Measurements from ENCODE around the gene SP100. TPM values are rescaled to one million over a fixed set of nuclear protein-coding genes. Genes with fewer than 3 reads are reported as not detected.

SP100 gene
- total and polyA plus RNA-seq, 2 of the 4 experiments (the other 2 are of a cell fraction): 50.6 to 69.0 TPM

DNA sequence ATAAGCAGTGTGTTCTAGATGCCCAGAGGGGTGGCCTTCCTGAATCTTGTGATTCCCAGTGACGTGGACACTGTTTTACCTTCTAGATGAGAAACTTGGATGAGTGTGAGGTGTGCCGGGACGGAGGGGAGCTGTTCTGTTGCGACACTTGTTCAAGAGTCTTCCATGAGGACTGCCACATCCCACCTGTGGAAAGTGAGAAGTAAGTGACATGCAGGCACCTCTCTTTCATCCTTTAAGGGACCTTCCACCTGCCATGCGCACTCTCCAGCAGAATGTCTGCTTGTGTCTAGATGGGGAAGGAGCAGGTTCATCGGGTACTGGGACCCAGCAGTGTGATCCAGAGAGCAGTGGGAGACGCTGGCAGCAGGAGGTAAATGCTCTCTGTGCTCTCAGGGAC lies 16.0 kb upstream of the SP100 start:
- intact Hi-C loops (cut with micrococcal nuclease): no loop called here
- in situ Hi-C loops (cut with MboI; ENCODE audit: low sequenced_read_pairs): loop anchor here (25.0 kb wide), 1 partner anchor 412 kb away; no protein-coding TSS in a partner anchor

More for the DNA sequence above, 16.0 kb upstream of the SP100 start:
- Histone ChIP-seq H3K79me1 (ENCODE audit: low read depth in 1 of 2, low read length in 2 of 2) (no peaks in the 10 kb centered on the region), H4K8ac (ENCODE audit: low read depth in 2 of 2, low read length in 2 of 2) (no peak overlapping the region), H3K14ac (replicated peaks; ENCODE audit: low read depth, low read length) (no peak overlapping the region), H2BK15ac (ENCODE audit: low read depth, low read length) (no peak overlapping the region), H4K5ac (ENCODE audit: low read depth, low read length) (no peak overlapping the region), H3K56ac (ENCODE audit: extremely low read depth, insufficient read depth, low read length) (no peak overlapping the region), H2BK20ac (ENCODE audit: low read depth, low read length) (no peak overlapping the region), H3K23ac (ENCODE audit: low read depth, low read length) (no peak overlapping the region), H2AK5ac (ENCODE audit: low read depth, low read length) (no peak overlapping the region), H3K36me3 (ENCODE audit: control insufficient read depth, insufficient read depth, low read length) (peaks cover 14% of the 10 kb centered on the region; the same call in 1 of the 2 replicates), H3K27me3 (ENCODE audit: control insufficient read depth, insufficient read depth, low read length) (no peaks in the 10 kb centered on the region), H3K4me3 (ENCODE audit: insufficient read depth, low read depth, low read length) (no peak overlapping the region), H2BK120ac (ENCODE audit: low read depth, low read length) (no peak overlapping the region), H3K4ac (ENCODE audit: low read depth, low read length) (no peak overlapping the region), H4K20me1 (ENCODE audit: insufficient read depth, low read length) (no peaks in the 10 kb centered on the region), H3K18ac (ENCODE audit: low read depth, low read length) (no peak overlapping the region), H2AK9ac (replicated peaks; ENCODE audit: low read depth, low read length, poor library complexity) (no peak overlapping the region), H2BK5ac (ENCODE audit: low read depth, low read length, poor library complexity, severe bottlenecking) (no peak overlapping the region), H3K4me1 (ENCODE audit: control insufficient read depth, insufficient read depth, low read length) (no peaks in the 10 kb centered on the region), H4K91ac (ENCODE audit: insufficient read depth, low read depth, low read length) (no peak overlapping the region), H2AFZ (replicated peaks; ENCODE audit: low read length, poor library complexity) (no peak overlapping the region), H3K4me2 (ENCODE audit: low read depth, low read length) (no peak overlapping the region), H3K9me1 (ENCODE audit: insufficient read depth, low read length) (no peaks in the 10 kb centered on the region), H3K27ac (ENCODE audit: insufficient read depth, low read length) (no peak overlapping the region), H3K9me3 (ENCODE audit: control insufficient read depth, insufficient read depth, low read length) (peaks cover 6% of the 10 kb centered on the region; the same call in 1 of the 2 replicates), H3K9ac (ENCODE audit: low read depth, low read length) (no peak overlapping the region)
- no peak for DNase-seq
- 87% methylated on average over 2 of the region's 7 CpGs; no CpG with 5 or more reads in 1 of the 2 experiments for WGBS, 2 experiments (ENCODE audit: extremely low coverage in 2 of 2, insufficient read length in 1 of 2)
- dilution Hi-C loops (cut with HindIII; ENCODE audit: low sequenced_read_pairs, unreplicated experiment): no loop called here
- no peak for ATAC-seq (ENCODE audit: low read depth)
- no TSS peak for BruUV-seq (replicated peaks)
- POLR2A ChIA-PET (ENCODE audit: unreplicated experiment): no interaction called here
- TF ChIP-seq POLR2A (IDR thresholded peaks at IDR 0.05; ENCODE audit: low read depth, low read length) (no peak), MAFK (IDR thresholded peaks at IDR 0.05; ENCODE audit: low read depth, low read length) (no peak), CEBPB (IDR thresholded peaks at IDR 0.05; ENCODE audit: low read depth, low read length) (no peak), MAZ (IDR thresholded peaks at IDR 0.05; ENCODE audit: borderline replicate concordance, low read depth, low read length) (no peak), FOS (IDR thresholded peaks at IDR 0.05; ENCODE audit: low read depth, low read length) (no peak), RAD21 (IDR thresholded peaks at IDR 0.05; ENCODE audit: low read length) (no peak), SMC3 (IDR thresholded peaks at IDR 0.05; ENCODE audit: low read depth, low read length) (no peak), MXI1 (IDR thresholded peaks at IDR 0.05; ENCODE audit: borderline replicate concordance, low read depth, low read length) (no peak), CHD1 (IDR thresholded peaks at IDR 0.05; ENCODE audit: low read depth, low read length) (no peak), BHLHE40 (IDR thresholded peaks at IDR 0.05; ENCODE audit: low read depth, low read length) (no peak), RCOR1 (IDR thresholded peaks at IDR 0.05; ENCODE audit: insufficient replicate concordance, low read length) (no peak)
- TF ChIP-seq, protein P1, sequence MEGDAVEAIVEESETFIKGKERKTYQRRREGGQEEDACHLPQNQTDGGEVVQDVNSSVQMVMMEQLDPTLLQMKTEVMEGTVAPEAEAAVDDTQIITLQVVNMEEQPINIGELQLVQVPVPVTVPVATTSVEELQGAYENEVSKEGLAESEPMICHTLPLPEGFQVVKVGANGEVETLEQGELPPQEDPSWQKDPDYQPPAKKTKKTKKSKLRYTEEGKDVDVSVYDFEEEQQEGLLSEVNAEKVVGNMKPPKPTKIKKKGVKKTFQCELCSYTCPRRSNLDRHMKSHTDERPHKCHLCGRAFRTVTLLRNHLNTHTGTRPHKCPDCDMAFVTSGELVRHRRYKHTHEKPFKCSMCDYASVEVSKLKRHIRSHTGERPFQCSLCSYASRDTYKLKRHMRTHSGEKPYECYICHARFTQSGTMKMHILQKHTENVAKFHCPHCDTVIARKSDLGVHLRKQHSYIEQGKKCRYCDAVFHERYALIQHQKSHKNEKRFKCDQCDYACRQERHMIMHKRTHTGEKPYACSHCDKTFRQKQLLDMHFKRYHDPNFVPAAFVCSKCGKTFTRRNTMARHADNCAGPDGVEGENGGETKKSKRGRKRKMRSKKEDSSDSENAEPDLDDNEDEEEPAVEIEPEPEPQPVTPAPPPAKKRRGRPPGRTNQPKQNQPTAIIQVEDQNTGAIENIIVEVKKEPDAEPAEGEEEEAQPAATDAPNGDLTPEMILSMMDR (conservative IDR thresholded peaks at IDR 0.05; ENCODE audit: low read depth, low read length): no peak
- TF ChIP-seq, protein P2, sequence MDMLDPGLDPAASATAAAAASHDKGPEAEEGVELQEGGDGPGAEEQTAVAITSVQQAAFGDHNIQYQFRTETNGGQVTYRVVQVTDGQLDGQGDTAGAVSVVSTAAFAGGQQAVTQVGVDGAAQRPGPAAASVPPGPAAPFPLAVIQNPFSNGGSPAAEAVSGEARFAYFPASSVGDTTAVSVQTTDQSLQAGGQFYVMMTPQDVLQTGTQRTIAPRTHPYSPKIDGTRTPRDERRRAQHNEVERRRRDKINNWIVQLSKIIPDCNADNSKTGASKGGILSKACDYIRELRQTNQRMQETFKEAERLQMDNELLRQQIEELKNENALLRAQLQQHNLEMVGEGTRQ (IDR thresholded peaks at IDR 0.05; ENCODE audit: low read depth, low read length): no peak
- TF ChIP-seq, protein P3, sequence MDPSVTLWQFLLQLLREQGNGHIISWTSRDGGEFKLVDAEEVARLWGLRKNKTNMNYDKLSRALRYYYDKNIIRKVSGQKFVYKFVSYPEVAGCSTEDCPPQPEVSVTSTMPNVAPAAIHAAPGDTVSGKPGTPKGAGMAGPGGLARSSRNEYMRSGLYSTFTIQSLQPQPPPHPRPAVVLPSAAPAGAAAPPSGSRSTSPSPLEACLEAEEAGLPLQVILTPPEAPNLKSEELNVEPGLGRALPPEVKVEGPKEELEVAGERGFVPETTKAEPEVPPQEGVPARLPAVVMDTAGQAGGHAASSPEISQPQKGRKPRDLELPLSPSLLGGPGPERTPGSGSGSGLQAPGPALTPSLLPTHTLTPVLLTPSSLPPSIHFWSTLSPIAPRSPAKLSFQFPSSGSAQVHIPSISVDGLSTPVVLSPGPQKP (IDR thresholded peaks at IDR 0.05; ENCODE audit: borderline replicate concordance, low read depth, low read length): no peak
- CTCF ChIA-PET: no interaction called here
